PC-3 (cell line): ENCODE results near the gene NTM.

Experiments used
- EZH2 ChIP-seq: fragments of 300-600 bp; sonication (generic); IDR thresholded peaks from one replicate; pipeline ENCODE4 v1.6.1; 2017; ENCODE audit warnings: antibody characterized with exemption, mild to moderate bottlenecking, low read length; ENCODE audit not compliant: unreplicated experiment
- TF ChIP-seq, protein P1 (sequence below): fragments of 300-600 bp; sonication (generic); conservative IDR thresholded peaks from 2 replicates; pipeline ENCODE4 v1.5.1; 2017; ENCODE audit warnings: antibody characterized with exemption, low read depth, mild to moderate bottlenecking, low read length

DNA sequence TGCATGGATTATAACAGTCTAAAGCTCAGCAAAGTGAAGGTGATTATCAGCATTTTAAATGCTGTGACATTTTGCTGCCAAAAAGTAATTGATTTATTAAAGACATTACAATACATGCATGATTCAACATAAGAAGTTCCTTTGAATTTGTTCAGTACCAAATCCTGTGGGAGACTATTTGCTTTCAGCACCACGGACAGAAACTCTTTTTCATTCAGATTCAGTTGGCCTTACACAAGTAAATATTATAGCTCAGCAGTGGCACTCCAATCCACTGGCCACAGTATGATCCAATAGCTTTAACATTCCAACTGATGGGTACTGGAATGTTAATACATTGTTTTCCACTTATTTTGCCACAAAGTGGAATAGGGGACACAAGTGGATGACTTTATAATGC is 806.7 kb downstream of the NTM start:
- TF ChIP-seq EZH2, result no peak
- TF ChIP-seq, protein P1, sequence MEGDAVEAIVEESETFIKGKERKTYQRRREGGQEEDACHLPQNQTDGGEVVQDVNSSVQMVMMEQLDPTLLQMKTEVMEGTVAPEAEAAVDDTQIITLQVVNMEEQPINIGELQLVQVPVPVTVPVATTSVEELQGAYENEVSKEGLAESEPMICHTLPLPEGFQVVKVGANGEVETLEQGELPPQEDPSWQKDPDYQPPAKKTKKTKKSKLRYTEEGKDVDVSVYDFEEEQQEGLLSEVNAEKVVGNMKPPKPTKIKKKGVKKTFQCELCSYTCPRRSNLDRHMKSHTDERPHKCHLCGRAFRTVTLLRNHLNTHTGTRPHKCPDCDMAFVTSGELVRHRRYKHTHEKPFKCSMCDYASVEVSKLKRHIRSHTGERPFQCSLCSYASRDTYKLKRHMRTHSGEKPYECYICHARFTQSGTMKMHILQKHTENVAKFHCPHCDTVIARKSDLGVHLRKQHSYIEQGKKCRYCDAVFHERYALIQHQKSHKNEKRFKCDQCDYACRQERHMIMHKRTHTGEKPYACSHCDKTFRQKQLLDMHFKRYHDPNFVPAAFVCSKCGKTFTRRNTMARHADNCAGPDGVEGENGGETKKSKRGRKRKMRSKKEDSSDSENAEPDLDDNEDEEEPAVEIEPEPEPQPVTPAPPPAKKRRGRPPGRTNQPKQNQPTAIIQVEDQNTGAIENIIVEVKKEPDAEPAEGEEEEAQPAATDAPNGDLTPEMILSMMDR, result no peak
